Smooth muscle cell (in vitro differentiated cells): Measurements from ENCODE around the gene ARFRP1. TPM values are rescaled to one million over a fixed set of nuclear protein-coding genes. Genes with fewer than 3 reads are reported as not detected.

Source experiments
- DNase-seq: peaks from one replicate; lab custom pipeline; 2025; ENCODE audit not compliant: unreplicated experiment; lab: John Stamatoyannopoulos, UW
- H2AFZ ChIP-seq: fragments of 200-600 bp; sonication (generic); 2 replicates; pipeline ENCODE4 v1.6.0; 2016; ENCODE audit warnings: antibody characterized with exemption, low read depth, mild to moderate bottlenecking
- H3F3A ChIP-seq: fragments of 200-600 bp; sonication (generic); 2 replicates; pipeline ENCODE4 v1.6.0; 2017; ENCODE audit warnings: antibody characterized with exemption, low read depth
- H3K27ac ChIP-seq: fragments of 200-600 bp; sonication (generic); 2 replicates; pipeline ENCODE4 v1.5.1; 2016; ENCODE audit warnings: low read depth, mild to moderate bottlenecking
- H3K27me3 ChIP-seq: fragments of 200-600 bp; sonication (generic); 2 replicates; pipeline ENCODE4 v1.6.1; 2016; ENCODE audit warnings: low read depth, mild to moderate bottlenecking
- H3K36me3 ChIP-seq: fragments of 200-600 bp; sonication (generic); 2 replicates; pipeline ENCODE4 v1.5.1; 2016; ENCODE audit warnings: low read depth
- H3K4me1 ChIP-seq: fragments of 200-600 bp; sonication (generic); 2 replicates; pipeline ENCODE4 v1.5.1; 2016; ENCODE audit warnings: low read depth
- H3K4me2 ChIP-seq: fragments of 200-600 bp; sonication (generic); 2 replicates; pipeline ENCODE4 v1.6.0; 2016; ENCODE audit warnings: mild to moderate bottlenecking
- H3K4me3 ChIP-seq: fragments of 200-600 bp; sonication (generic); 2 replicates; pipeline ENCODE4 v1.5.1; 2016; ENCODE audit warnings: mild to moderate bottlenecking
- H3K79me2 ChIP-seq: fragments of 200-600 bp; sonication (generic); 2 replicates; pipeline ENCODE4 v1.6.0; 2016; ENCODE audit warnings: low read depth, mild to moderate bottlenecking
- H3K9ac ChIP-seq: fragments of 200-600 bp; sonication (generic); 2 replicates; pipeline ENCODE4 v1.6.0; 2016; ENCODE audit warnings: low read depth
- H3K9me3 ChIP-seq: fragments of 200-600 bp; sonication (generic); replicated peaks from 2 replicates; pipeline ENCODE4 v1.5.1; 2016; ENCODE audit warnings: low read depth
- H4K20me1 ChIP-seq: fragments of 200-600 bp; sonication (generic); 2 replicates; pipeline ENCODE4 v1.6.0; 2016; ENCODE audit warnings: low read depth
- CTCF ChIP-seq: fragments of 200-600 bp; sonication (generic); IDR thresholded peaks from 2 replicates; pipeline ENCODE4 v1.5.1; 2017; ENCODE audit warnings: borderline replicate concordance, mild to moderate bottlenecking, antibody characterized with exemption; ENCODE audit not compliant: insufficient read depth, poor library complexity, severe bottlenecking
- WGBS: methylation state at CpG from one replicate; pipeline ENCODE4 v1.1.7; 2016; ENCODE audit warnings: low lambda C conversion rate; 5-methylcytosine and 5-hydroxymethylcytosine counted together
- polyA plus RNA-seq: library from polyadenylated mRNA; unstranded; fragments of >200 nt; fragmentation: Nextera tagmentation; extraction: Ambion mirVana; gene quantifications from 2 replicates; pipeline ENCODE4 v1.2.1, GENCODE V29; 2016
- total RNA-seq: library from RNA; depleted of rRNA; stranded (reverse); fragments of >200 nt; gene quantifications from 2 replicates; pipeline ENCODE4 v1.2.3, GENCODE V29; 2014

ARFRP1 gene
- total and polyA plus RNA-seq, 2 experiments from 2014 or later: 11.8 to 42.3 TPM

DNA sequence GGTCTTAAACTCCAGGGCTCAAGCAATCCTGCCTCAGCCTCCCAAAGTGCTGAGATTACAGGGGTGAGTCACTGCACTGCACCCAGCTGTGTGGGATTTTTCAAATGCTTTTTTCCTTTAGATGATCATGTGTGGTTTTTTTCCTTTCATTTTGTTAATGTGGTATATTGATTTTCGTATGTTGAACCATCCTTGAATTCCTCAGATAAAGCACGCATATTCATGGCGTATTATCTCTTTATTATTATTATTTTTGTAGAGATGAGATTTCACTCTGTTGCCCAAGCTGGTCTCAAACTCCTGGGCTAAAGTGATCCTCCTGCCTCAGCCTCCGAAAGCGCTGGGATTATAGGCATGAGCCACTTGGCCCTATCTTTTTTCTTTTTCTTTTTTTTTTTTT is 7.1 kb upstream of the ARFRP1 start:
- H3K4me2 ChIP-seq: no peak overlapping the region
- H3K27me3 ChIP-seq: no peaks in the 10 kb centered on the region
- H3K9ac ChIP-seq: no peak overlapping the region
- no peak overlapping the region for H2AFZ ChIP-seq
- no peak for DNase-seq
- 98% methylated on average over 5 of the region's 5 CpGs for WGBS
- peaks cover 92% of the 10 kb centered on the region for H3K79me2 ChIP-seq
- no peaks in the 10 kb centered on the region for H3K4me1 ChIP-seq
- no peak for TF ChIP-seq CTCF
- no peak overlapping the region for H3K4me3 ChIP-seq
- H3K36me3 ChIP-seq: peaks cover 37% of the 10 kb centered on the region
- no peaks in the 10 kb centered on the region for H4K20me1 ChIP-seq
- no peaks in the 10 kb centered on the region for H3F3A ChIP-seq
- H3K9me3 ChIP-seq: peaks cover 9% of the 10 kb centered on the region
- no peak overlapping the region for H3K27ac ChIP-seq

DNA sequence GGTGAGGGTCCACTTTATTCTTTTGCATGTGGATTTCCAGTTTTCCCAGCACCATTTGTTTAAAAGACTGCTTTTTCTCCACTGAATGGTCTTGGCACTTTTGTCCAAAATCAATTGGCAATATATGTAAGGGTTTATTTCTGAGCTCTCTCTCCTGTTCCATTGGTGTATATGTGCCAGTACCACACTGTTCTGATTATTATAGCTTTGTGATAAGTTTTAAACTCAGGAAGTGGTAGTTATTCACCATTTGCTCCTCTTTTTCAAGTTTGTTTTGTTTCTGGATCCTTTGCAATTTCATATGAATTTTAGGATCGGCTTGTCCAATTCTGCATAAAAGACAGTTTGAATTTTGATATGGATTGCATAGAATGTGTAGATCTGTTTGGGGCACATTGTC is 4.4 kb upstream of the ARFRP1 start:
- no peak overlapping the region for H3K4me3 ChIP-seq
- peaks cover 26% of the 10 kb centered on the region for H3K36me3 ChIP-seq
- H3K9me3 ChIP-seq: peaks cover 9% of the 10 kb centered on the region
- no peak overlapping the region for H3K27ac ChIP-seq
- no peak overlapping the region for H3K4me2 ChIP-seq
- no peak for TF ChIP-seq CTCF
- no peak overlapping the region for H2AFZ ChIP-seq
- no peak for DNase-seq
- 100% methylated on average over 1 of the region's 1 CpG for WGBS
- no peak overlapping the region for H3K9ac ChIP-seq
- H3K79me2 ChIP-seq: peaks cover 91% of the 10 kb centered on the region
- H3K4me1 ChIP-seq: peaks cover 8% of the 10 kb centered on the region
- peaks cover 11% of the 10 kb centered on the region for H4K20me1 ChIP-seq
- H3F3A ChIP-seq: no peaks in the 10 kb centered on the region
- no peaks in the 10 kb centered on the region for H3K27me3 ChIP-seq

GRCh38 chr20:63711085-63711645 is 3.4 kb upstream of the ARFRP1 start:
- H2AFZ ChIP-seq: no peak overlapping the region
- no peak overlapping the region for H3K27ac ChIP-seq
- no peaks in the 10 kb centered on the region for H3F3A ChIP-seq
- peaks cover 93% of the 10 kb centered on the region for H3K79me2 ChIP-seq
- H3K4me2 ChIP-seq: no peak overlapping the region
- no peak for DNase-seq
- no peak for TF ChIP-seq CTCF
- H4K20me1 ChIP-seq: peaks cover 11% of the 10 kb centered on the region
- peaks cover 26% of the 10 kb centered on the region for H3K36me3 ChIP-seq
- no peak overlapping the region for H3K9ac ChIP-seq
- H3K4me3 ChIP-seq: no peak overlapping the region
- H3K27me3 ChIP-seq: no peaks in the 10 kb centered on the region
- peaks cover 14% of the 10 kb centered on the region for H3K4me1 ChIP-seq
- 89% methylated on average over 12 of the region's 12 CpGs for WGBS
- peaks cover 9% of the 10 kb centered on the region for H3K9me3 ChIP-seq

DNA sequence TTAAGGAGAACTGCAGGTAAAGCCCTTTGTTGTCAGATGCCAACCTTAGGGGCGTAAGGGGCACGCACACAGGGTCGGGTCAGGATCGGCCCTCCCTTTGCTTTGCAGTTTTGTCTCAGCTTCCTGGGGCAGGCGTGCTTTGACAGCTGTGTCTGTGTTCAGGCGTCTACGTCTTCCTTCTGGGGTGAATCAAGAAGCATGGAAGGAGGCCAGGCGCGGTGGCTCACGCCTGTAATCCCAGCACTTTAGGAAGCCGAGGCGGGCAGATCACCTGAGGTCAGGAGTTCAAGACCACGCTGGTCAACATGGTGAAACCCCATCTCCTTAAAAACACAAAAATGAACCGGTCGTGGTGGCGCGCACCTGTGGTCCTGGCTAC is 1.4 kb upstream of the ARFRP1 start:
- no peak overlapping the region for H3K4me3 ChIP-seq
- peaks cover 79% of the 10 kb centered on the region for H3K79me2 ChIP-seq
- H3F3A ChIP-seq: no peaks in the 10 kb centered on the region
- H3K36me3 ChIP-seq: peaks cover 17% of the 10 kb centered on the region
- H3K4me2 ChIP-seq: peak overlapping the region; percentile 99
- H4K20me1 ChIP-seq: peaks cover 11% of the 10 kb centered on the region
- H3K27me3 ChIP-seq: no peaks in the 10 kb centered on the region
- H3K9me3 ChIP-seq: peaks cover 9% of the 10 kb centered on the region
- no peak for DNase-seq
- no peak overlapping the region for H3K27ac ChIP-seq
- 97% methylated on average over 17 of the region's 17 CpGs for WGBS
- H2AFZ ChIP-seq: no peak overlapping the region
- no peak for TF ChIP-seq CTCF
- peaks cover 14% of the 10 kb centered on the region for H3K4me1 ChIP-seq
- no peak overlapping the region for H3K9ac ChIP-seq
